ENCODE measurements around the gene GASK1A. TPM values are rescaled to one million over a fixed set of nuclear protein-coding genes. Genes with fewer than 3 reads are reported as not detected.
"Not testable (repeated sequence)": the region's sequence is repeated elsewhere in the genome, so short reads cannot be mapped to it uniquely, and the experiment has no call there.

GASK1A gene
- total and polyA plus RNA-seq, 10 of the 15 experiments (the other 5 are each of a cell fraction or from before 2014, with no cell fraction given) = 0.18 TPM; not detected in 9

DNA sequence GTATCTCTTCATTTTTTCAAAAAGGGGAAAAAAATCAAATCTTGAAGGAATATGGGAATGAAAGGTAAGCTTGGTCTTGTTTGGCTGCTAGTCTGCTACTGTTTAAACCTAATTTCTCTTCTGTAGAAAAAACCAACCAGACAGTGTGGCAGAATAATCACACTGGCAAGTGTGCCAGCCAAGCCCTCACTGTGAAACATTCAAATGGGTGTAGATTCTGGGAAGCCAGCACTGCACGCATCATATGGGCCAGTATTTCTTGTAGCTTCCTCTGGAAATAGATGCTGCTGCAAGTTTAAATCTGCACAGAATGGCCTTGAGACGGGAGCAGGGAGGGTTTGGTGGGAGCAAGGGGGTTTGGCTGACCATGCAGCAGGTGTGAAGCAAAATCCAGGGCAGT lies 64.7 kb downstream of the GASK1A start:
- DNase-seq (ENCODE audit: low read depth, low spot score) = no peak
- TF ChIP-seq SMARCA5 (IDR thresholded peaks at IDR 0.05) = no peak
- no peak for TF ChIP-seq ETV6 (conservative IDR thresholded peaks at IDR 0.05 in 1 of 2, IDR thresholded peaks at IDR 0.05 in 1 of 2; ENCODE audit: borderline replicate concordance in 1 of 2, low read depth in 1 of 2)
- no peak for TF ChIP-seq RCOR1 (conservative IDR thresholded peaks at IDR 0.05; ENCODE audit: low read depth, low read length)
- TF ChIP-seq, protein P1, sequence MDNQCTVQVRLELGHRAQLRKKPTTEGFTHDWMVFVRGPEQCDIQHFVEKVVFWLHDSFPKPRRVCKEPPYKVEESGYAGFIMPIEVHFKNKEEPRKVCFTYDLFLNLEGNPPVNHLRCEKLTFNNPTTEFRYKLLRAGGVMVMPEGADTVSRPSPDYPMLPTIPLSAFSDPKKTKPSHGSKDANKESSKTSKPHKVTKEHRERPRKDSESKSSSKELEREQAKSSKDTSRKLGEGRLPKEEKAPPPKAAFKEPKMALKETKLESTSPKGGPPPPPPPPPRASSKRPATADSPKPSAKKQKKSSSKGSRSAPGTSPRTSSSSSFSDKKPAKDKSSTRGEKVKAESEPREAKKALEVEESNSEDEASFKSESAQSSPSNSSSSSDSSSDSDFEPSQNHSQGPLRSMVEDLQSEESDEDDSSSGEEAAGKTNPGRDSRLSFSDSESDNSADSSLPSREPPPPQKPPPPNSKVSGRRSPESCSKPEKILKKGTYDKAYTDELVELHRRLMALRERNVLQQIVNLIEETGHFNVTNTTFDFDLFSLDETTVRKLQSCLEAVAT (IDR thresholded peaks at IDR 0.05) = no peak
- no peak for TF ChIP-seq ZZZ3 (IDR thresholded peaks at IDR 0.05; ENCODE audit: control insufficient read depth, insufficient read length, low read depth)
- TF ChIP-seq, protein P2, sequence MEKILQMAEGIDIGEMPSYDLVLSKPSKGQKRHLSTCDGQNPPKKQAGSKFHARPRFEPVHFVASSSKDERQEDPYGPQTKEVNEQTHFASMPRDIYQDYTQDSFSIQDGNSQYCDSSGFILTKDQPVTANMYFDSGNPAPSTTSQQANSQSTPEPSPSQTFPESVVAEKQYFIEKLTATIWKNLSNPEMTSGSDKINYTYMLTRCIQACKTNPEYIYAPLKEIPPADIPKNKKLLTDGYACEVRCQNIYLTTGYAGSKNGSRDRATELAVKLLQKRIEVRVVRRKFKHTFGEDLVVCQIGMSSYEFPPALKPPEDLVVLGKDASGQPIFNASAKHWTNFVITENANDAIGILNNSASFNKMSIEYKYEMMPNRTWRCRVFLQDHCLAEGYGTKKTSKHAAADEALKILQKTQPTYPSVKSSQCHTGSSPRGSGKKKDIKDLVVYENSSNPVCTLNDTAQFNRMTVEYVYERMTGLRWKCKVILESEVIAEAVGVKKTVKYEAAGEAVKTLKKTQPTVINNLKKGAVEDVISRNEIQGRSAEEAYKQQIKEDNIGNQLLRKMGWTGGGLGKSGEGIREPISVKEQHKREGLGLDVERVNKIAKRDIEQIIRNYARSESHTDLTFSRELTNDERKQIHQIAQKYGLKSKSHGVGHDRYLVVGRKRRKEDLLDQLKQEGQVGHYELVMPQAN (conservative IDR thresholded peaks at IDR 0.05) = no peak
- no peak for TF ChIP-seq SMAD1 (IDR thresholded peaks at IDR 0.05; ENCODE audit: low read depth, partially characterized antibody)
- TF ChIP-seq CREB1 (IDR thresholded peaks at IDR 0.05; ENCODE audit: low read depth) = no peak
- no peak for TF ChIP-seq WRNIP1 (IDR thresholded peaks at IDR 0.05; ENCODE audit: borderline replicate concordance, low read depth, low read length)
- POLR2A ChIA-PET = no interaction called here
- SMC1A ChIA-PET (ENCODE audit: uncharacterized antibody, unreplicated experiment) = no interaction called here
- Histone ChIP-seq H3K4me1 (ENCODE audit: control insufficient read depth, insufficient read depth, low read length) (no peaks in the 10 kb centered on the region), H2AFZ (ENCODE audit: control insufficient read depth, low read depth, low read length) (no peak overlapping the region), H3K27me3 (replicated peaks in 1 of 2; ENCODE audit: control insufficient read depth in 2 of 2, insufficient read depth in 2 of 2, low read length in 1 of 2) (no peaks in the 10 kb centered on the region), H3K4me2 (ENCODE audit: control insufficient read depth, insufficient read depth) (no peak overlapping the region), H3K36me3 (ENCODE audit: control insufficient read depth in 2 of 2, insufficient read depth in 2 of 2, low read length in 1 of 2) (no peaks in the 10 kb centered on the region), H3K9me3 (replicated peaks; ENCODE audit: control insufficient read depth, insufficient read depth, low read length) (no peaks in the 10 kb centered on the region; the same call in 2 of the 3 replicates), H3K27ac (ENCODE audit: control insufficient read depth, insufficient read depth) (no peak overlapping the region), H3K4me3 (no peak overlapping the region), H3K9ac (ENCODE audit: control insufficient read depth, insufficient read depth, low read length) (no peak overlapping the region), H3K79me2 (ENCODE audit: control insufficient read depth, insufficient read depth, low read length) (no peaks in the 10 kb centered on the region), H4K20me1 (ENCODE audit: control insufficient read depth, insufficient read depth) (no peaks in the 10 kb centered on the region)
- no TSS peak for BruUV-seq (replicated peaks)
- 42% methylated on average over 2 of the region's 2 CpGs for WGBS (ENCODE audit: insufficient coverage, insufficient replicate concordance, low lambda C conversion rate, missing lambda C conversion rate)
- intact Hi-C loops (cut with micrococcal nuclease; ENCODE audit: unreplicated experiment) = no loop called here
- no peak for ATAC-seq
- CTCF ChIA-PET = no interaction called here
- RAD21 ChIA-PET (ENCODE audit: unreplicated experiment) = no interaction called here
- no peak for FAIRE-seq
- in situ Hi-C loops (cut with MboI) = no loop called here

DNA sequence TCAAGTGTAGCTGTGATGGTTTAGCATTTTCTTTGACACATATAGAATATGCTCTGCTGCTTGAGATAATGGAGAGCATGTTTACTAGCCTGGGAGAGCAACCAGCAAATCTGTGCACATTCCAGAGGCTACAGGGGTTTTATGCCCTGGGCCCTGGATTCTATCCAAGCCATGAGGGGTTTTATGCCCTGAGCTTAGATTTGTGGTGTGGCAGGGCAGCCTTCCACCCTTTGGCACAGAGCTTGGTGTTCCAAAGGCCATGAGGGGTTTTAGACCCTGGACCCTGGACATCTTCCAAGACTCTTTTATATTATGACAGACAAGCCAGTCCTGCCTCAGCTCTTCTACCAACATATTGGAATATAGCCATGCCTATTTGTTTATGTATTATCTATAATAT lies 66.0 kb downstream of the GASK1A start:
- H3K79me2 ChIP-seq (ENCODE audit: control insufficient read depth, insufficient read depth, low read length); H3K4me1 ChIP-seq (ENCODE audit: control insufficient read depth, insufficient read depth, low read length); DNase-seq (ENCODE audit: low read depth, low spot score); FAIRE-seq; in situ Hi-C loops (cut with MboI); H3K4me2 ChIP-seq (ENCODE audit: control insufficient read depth, insufficient read depth); POLR2A ChIA-PET; H3K9me3 ChIP-seq (replicated peaks; ENCODE audit: control insufficient read depth, insufficient read depth, low read length); SMC1A ChIA-PET (ENCODE audit: uncharacterized antibody, unreplicated experiment); H4K20me1 ChIP-seq (ENCODE audit: control insufficient read depth, insufficient read depth); H3K27me3 ChIP-seq (replicated peaks in 1 of 2; ENCODE audit: control insufficient read depth in 2 of 2, insufficient read depth in 2 of 2, low read length in 1 of 2); BruUV-seq (replicated peaks); ATAC-seq; H3K27ac ChIP-seq (ENCODE audit: control insufficient read depth, insufficient read depth); H3K36me3 ChIP-seq (ENCODE audit: control insufficient read depth in 2 of 2, insufficient read depth in 2 of 2, low read length in 1 of 2); RAD21 ChIA-PET (ENCODE audit: unreplicated experiment); H2AFZ ChIP-seq (ENCODE audit: control insufficient read depth, low read depth, low read length); H3K4me3 ChIP-seq; CTCF ChIA-PET; intact Hi-C loops (cut with micrococcal nuclease; ENCODE audit: unreplicated experiment); H3K9ac ChIP-seq (ENCODE audit: control insufficient read depth, insufficient read depth, low read length): not testable (repeated sequence)

Measured in GM12878 (cell line).